22Rv1 (cell line): ENCODE measurements around the gene SLC12A7.

ENCODE experiments used
- CTCF ChIP-seq: fragments of 450-650 bp; IDR thresholded peaks from 2 replicates; pipeline ENCODE4 v1.5.1; 2017; ENCODE audit warnings: mild to moderate bottlenecking
- ZFX ChIP-seq: fragments of 450-650 bp; IDR thresholded peaks from 2 replicates; pipeline ENCODE4 v1.6.1; 2017; ENCODE audit warnings: antibody characterized with exemption, borderline replicate concordance

- no peak for TF ChIP-seq CTCF
- no peak for TF ChIP-seq ZFX
These were observed 98.5 kb downstream of the SLC12A7 start for GRCh38 chr5:1013238-1013947.
